ENCODE results near the gene TCEAL8. TPM values are rescaled to one million over a fixed set of nuclear protein-coding genes. Genes with fewer than 3 reads are reported as not detected.

Gene TCEAL8
- total RNA-seq, 1 experiment from 2014 or later: 37.3 TPM

DNA sequence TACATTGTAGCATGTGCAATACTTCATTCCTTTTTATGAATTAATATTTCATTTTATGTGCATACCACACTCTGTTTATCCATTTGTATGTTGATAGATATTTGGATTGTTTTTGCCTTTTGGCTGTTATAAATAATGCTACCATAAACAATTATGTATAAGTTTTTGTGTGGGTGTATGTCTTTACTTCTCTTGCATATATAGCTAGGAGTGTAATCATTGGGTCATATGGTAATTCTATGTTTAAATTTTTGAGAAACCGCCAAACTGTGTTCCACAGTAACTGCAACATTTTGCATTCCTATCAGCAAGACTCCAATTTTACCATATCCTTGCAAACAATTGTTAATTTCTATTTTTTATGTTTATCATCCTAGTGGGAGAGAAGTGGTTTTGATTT, 24.7 kb upstream of the TCEAL8 start:
- POLR2A ChIA-PET: no interaction called here
- Histone ChIP-seq H3K9me2 (ENCODE audit: insufficient read depth) (no peaks in the 10 kb centered on the region), H4K20me1 (ENCODE audit: insufficient read depth) (no peaks in the 10 kb centered on the region), H3K9ac (ENCODE audit: low read length) (no peak overlapping the region), H3K36me3 (ENCODE audit: control insufficient read depth in 1 of 2, insufficient read depth in 2 of 2, low read length in 2 of 2) (no peaks in the 10 kb centered on the region), H3K79me2 (ENCODE audit: insufficient read depth, low read length) (no peaks in the 10 kb centered on the region), H3K4me1 (ENCODE audit: control insufficient read depth in 1 of 2, insufficient read depth in 2 of 2, low read length in 2 of 2) (no peaks in the 10 kb centered on the region), H3K27ac (ENCODE audit: low read depth, low read length) (no peak overlapping the region), H3K9me3 (ENCODE audit: control insufficient read depth in 1 of 2, insufficient read depth in 1 of 2, low read depth in 1 of 2, low read length in 2 of 2) (no peaks in the 10 kb centered on the region), H3K27me3 (ENCODE audit: insufficient read depth, low read length) (no peaks in the 10 kb centered on the region), H3K4me3 (replicated peaks in 1 of 2; ENCODE audit: low read depth in 1 of 2, low read length in 2 of 2) (no peak overlapping the region), H3K4me2 (ENCODE audit: low read length) (no peak overlapping the region), H2AFZ (ENCODE audit: low read depth, low read length, poor library complexity, severe bottlenecking) (no peak overlapping the region)
- no peak for TF ChIP-seq EZH2 (IDR thresholded peaks at IDR 0.05)
- no peak for TF ChIP-seq CBX3 (IDR thresholded peaks at IDR 0.05; ENCODE audit: low read depth)
- no peak for TF ChIP-seq SRF (IDR thresholded peaks at IDR 0.05; ENCODE audit: low read depth)
- no peak for TF ChIP-seq EZH2phosphoT487 (IDR thresholded peaks at IDR 0.05; ENCODE audit: borderline replicate concordance)
- no peak for TF ChIP-seq TCF7L2 (IDR thresholded peaks at IDR 0.05; ENCODE audit: borderline replicate concordance, extremely low read depth, insufficient read depth, insufficient read length)
- TF ChIP-seq ZNF274 (IDR thresholded peaks at IDR 0.05; ENCODE audit: low read depth, low read length): no peak
- TF ChIP-seq SIN3A (IDR thresholded peaks at IDR 0.05; ENCODE audit: low read depth): no peak
- TF ChIP-seq ATF3 (IDR thresholded peaks at IDR 0.05): no peak
- intact Hi-C loops (cut with micrococcal nuclease): no loop called here
- CTCF ChIA-PET: no interaction called here
- ATAC-seq (no peak), DNase-seq (ENCODE audit: low read depth, low spot score) (no peak)
- BruUV-seq (replicated peaks): no TSS peak
- RAD21 ChIA-PET (ENCODE audit: low non-redundant PET in 1 of 2, low total read pairs in 2 of 2, uncharacterized antibody in 2 of 2, unreplicated experiment in 2 of 2): no interaction called here

DNA sequence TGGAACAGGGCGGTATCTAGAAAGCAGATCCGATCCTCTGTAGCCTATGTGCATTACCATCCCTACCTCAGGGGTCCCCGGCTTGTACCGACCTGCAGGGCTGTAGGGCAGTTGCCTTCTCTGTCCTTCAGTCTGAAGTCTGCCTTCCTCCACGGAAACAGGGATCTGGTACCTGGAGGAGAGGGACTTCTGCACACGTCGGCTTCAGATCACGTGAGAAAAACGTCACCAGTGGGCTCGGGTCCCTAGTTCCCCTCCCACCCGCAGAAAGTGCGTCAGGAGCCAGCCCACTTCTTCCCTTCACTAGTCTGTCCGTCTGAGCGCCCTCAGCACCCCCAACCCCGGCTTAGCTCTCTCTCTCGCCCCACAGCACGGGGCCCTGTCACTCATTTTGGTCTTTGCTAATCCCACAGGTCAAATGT, 21.6 kb upstream of the TCEAL8 start, which contains the start of gene TCEAL5:
Gene TCEAL5 (minus strand): TSS at position 170 of the 422 bp plus-strand sequence. CDS start 2,187 bp downstream, outside the sequence.
- H3K9me2 ChIP-seq (ENCODE audit: insufficient read depth): no peaks in the 10 kb centered on the region
- H3K79me2 ChIP-seq (ENCODE audit: insufficient read depth, low read length): no peaks in the 10 kb centered on the region
- no peaks in the 10 kb centered on the region for H4K20me1 ChIP-seq (ENCODE audit: insufficient read depth)
- no peak within 1 kb of the TSS for H3K9ac ChIP-seq (ENCODE audit: low read length)
- ChIA-PET RAD21 (ENCODE audit: low non-redundant PET in 1 of 2, low total read pairs in 2 of 2, uncharacterized antibody in 2 of 2, unreplicated experiment in 2 of 2) (no interaction called here), CTCF (no interaction called here), POLR2A (no interaction called here)
- H2AFZ ChIP-seq (ENCODE audit: low read depth, low read length, poor library complexity, severe bottlenecking): no peak within 1 kb of the TSS
- H3K4me1 ChIP-seq (ENCODE audit: control insufficient read depth in 1 of 2, insufficient read depth in 2 of 2, low read length in 2 of 2): no peaks in the 10 kb centered on the region
- H3K4me3 ChIP-seq (replicated peaks in 1 of 2; ENCODE audit: low read depth in 1 of 2, low read length in 2 of 2): no peak within 1 kb of the TSS
- ATAC-seq (no peak), DNase-seq (ENCODE audit: low read depth, low spot score) (no peak)
- H3K27me3 ChIP-seq (ENCODE audit: insufficient read depth, low read length): no peaks in the 10 kb centered on the region
- no peak for TF ChIP-seq EZH2phosphoT487 (IDR thresholded peaks at IDR 0.05; ENCODE audit: borderline replicate concordance)
- no peak for TF ChIP-seq POLR2A (IDR thresholded peaks at IDR 0.05; ENCODE audit: borderline replicate concordance, extremely low read depth, insufficient read depth, insufficient read length)
- TF ChIP-seq ATF3 (IDR thresholded peaks at IDR 0.05): no peak
- no peak for TF ChIP-seq CEBPB (IDR thresholded peaks at IDR 0.05; ENCODE audit: low read depth)
- intact Hi-C loops (cut with micrococcal nuclease): no loop called here
- H3K4me2 ChIP-seq (ENCODE audit: low read length): no peak within 1 kb of the TSS
- no peaks in the 10 kb centered on the region for H3K9me3 ChIP-seq (ENCODE audit: control insufficient read depth in 1 of 2, insufficient read depth in 1 of 2, low read depth in 1 of 2, low read length in 2 of 2)
- no peaks in the 10 kb centered on the region for H3K36me3 ChIP-seq (ENCODE audit: control insufficient read depth in 1 of 2, insufficient read depth in 2 of 2, low read length in 2 of 2)
- no TSS peak for BruUV-seq (replicated peaks)
- H3K27ac ChIP-seq (ENCODE audit: low read depth, low read length): no peak within 1 kb of the TSS

Data from HCT116 (cell line).